GM19023 (cell line): ENCODE data around the gene TPRKB.
"Not testable (repeated sequence)": the region's sequence is repeated elsewhere in the genome, so short reads cannot be mapped to it uniquely, and the experiment has no call there.

Experiments used
- ATAC-seq: cut with Tn5 transposase; IDR thresholded peaks from one replicate; pipeline ENCODE4 v1.9.1; 2021; ENCODE audit warnings: mild to moderate bottlenecking, moderate library complexity; ENCODE audit not compliant: unreplicated experiment

The TPRKB gene

DNA sequence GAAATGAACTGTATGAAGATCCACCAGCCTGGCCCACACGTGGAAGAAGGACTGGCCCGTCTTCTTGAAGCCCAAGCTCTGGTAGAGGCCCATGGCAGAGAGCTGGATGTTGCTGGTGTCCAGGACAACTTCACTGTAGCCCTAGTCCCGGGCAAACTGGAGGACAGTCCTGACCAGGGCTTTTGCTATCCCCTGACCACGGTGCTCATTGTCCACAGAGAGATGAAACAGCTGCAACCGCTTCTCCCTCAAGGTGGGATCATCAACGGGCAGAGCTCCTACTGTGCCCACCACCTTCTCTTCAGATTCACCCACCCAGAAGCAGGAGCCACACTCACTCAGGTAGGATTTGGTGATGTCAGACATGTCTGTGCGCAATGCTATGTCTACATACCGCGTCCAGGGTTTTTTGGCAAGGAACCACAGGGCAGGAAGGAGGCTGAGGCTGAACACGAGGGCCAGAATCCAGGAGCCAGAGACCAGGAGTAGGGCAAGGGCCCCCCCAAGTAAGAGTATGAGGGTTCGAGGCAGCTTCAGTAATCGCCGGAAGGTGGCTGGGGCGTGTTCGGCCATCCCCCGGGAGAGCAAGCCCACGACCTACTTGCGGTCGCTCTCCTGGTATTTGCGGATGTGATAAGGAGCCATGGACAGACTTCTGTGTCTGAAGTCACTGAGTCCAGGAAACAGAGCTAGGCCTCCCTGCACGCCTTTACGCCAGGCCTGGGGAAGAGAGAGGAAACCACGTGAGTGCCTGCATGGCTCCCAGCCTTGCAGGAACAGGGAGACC, 36.3 kb downstream of the TPRKB start:
- ATAC-seq = no peak

DNA sequence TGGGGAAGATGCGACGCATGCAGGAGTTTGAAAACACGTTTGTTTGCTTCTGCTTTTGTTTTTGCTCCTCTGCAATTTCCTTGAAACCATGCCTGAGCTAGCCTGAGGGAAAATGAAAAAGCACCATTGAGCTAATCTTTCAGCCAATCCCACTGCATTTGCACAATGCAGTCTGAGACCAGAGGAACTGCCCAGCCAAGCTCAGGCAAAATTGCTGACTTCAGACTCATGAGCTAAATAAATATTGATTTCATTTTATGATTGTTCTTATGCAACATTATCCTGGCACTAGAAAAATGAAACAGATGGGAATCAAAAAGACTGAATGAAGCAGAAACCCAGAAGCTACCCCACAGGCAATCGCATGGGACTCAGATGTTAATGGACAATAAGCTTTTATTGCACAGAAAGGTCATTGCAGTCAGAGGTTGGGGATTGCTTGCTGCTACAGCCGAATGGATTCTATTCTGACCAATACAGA, 37.0 kb downstream of the TPRKB start:
- ATAC-seq = no peak

DNA sequence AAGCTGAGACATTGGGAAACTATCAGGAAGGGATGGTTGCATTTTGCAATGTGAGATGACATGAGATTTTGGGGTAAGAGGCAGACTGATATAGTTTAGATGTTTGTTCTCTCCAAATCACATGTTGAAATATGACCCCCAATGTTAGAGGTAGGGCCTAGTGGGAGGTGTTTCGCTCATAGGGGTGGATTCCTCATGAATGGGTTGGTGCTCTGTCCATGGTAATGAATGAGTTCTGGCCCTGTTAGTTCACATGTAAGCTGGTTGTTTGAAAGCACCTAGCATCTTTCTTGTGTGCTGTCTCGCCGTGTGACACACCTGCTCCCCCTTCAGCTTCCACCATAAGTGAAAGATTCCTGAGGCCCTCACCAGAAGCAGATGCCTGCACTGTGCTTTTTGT, 37.7 kb downstream of the TPRKB start:
- ATAC-seq = no peak

DNA sequence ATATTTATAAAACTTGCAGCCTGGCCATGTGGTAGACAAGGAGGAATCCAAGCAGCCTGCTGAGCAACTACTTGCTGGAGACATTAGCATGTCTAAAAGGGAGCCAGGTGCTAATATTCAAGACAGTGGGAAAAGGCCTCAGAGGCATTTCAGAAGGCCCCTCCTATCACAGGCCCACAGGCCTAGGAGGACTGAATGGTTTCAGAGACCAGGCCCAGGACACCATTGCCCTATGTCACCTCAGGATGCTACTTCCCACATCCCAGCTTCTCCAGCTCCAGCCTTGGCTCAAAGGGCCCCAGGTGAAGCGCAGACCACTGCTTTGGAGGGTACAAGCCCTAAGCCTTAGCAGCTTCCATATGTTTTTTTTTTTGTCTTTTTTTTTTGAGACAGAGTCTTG, 39.0 kb downstream of the TPRKB start:
- ATAC-seq = no peak

DNA sequence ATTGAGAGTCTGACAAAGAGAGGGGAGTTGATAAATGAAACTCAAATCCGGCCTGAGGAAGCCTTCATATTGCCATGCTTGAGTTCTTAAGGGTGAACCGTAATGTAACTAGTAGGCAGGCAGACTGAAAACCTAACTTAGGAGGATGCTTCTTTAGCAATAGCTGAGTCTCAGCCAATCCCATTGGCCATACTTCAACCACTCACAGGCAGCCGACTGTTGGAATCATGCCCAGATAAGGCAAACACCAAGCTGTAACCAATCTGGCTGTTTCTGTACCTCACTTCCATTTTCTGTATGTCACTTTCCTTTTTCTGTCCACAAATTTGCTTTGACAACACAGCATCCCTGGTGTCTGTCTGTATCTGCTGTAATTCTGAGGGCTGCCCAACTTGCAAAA, 39.5 kb downstream of the TPRKB start:
- ATAC-seq = no peak

DNA sequence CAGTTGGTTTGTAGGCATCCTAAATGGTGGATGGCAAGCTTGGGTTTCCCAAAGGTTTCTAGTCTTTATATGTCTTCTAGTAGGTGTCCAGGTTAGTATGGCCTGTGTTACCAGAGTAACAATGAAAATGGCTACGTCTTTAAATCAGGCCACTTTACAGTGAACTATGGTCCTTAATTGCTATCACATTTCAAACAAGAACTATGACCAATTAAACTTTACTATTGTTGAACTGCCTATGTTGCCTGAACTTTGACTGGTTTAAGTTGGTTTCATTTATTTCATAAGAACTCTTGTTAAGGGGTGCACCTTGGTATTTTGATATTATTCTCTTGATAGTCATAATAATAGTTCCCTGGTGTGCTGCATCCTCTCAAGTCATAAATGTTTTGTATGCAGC, 40.2 kb downstream of the TPRKB start:
- not testable (repeated sequence) for ATAC-seq

DNA sequence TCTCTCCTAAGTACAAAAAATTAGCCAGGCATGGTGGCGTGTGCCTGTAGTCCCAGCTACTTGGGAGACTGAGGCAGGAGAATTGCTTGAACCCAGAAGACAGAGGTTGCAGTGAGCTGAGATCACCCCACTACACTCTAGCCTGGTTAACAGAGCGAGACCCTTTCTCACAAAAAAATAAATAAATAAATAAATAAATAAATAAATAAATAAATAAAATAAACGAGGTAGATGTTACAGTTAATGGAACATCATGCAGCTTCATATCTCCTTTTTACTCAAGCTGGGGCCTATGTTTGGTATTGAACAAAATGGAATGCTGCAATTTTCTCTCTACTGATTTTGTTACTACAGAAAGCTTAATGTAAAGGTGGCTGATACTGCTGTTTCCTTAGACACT, 40.6 kb downstream of the TPRKB start:
- not testable (repeated sequence) for ATAC-seq

DNA sequence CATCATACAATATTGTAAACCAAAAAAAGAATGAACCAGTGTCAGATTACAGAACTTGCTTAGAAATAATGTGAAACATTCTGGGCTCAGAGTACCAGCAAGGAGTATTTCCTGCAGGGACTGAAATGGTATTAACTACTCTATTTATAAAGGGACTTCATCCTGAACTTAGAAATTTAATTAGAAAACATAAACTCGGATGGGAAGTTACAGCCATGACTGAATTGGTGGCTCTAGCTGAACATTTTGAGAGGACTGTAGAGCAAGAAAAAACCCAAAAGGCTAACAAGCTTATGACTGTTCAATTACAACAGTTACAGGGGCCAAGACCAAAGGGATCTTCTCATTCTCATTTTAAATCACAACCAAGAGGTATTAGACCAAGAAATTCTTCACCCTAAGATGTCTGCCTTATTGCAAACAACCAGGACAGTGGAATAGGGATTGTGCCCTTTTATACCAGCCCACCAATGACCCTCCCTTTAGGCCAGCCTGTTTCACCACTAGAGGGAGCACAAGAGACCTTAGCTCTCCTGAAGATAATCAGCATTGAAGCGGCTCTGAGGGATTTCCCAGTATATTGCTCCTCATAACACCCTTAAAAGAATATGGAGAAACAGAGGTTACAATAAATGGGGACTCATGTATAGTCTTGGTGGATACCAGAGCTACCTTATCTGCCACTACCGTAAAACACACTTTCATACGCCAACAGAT, 46.6 kb downstream of the TPRKB start:
- not testable (repeated sequence) for ATAC-seq

DNA sequence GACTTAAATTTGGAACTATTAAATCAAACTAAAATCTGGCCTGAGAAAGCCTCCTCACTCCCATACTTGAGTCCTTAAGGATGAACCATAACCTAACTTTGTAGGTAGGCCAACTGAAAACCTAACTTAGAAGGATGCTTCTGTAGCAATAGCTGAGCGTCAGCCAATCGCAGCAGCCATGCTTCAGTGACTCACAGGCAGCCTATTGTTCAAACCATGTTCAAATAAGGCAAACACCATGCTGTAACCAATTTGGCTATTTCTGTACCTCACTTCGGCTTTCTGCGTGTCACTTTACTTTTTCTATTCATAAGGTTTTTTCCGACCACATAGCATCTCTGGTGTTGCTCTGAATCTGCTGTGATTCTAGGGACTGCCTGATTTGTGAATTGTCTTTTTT, 48.7 kb downstream of the TPRKB start:
- ATAC-seq = not testable (repeated sequence)

DNA sequence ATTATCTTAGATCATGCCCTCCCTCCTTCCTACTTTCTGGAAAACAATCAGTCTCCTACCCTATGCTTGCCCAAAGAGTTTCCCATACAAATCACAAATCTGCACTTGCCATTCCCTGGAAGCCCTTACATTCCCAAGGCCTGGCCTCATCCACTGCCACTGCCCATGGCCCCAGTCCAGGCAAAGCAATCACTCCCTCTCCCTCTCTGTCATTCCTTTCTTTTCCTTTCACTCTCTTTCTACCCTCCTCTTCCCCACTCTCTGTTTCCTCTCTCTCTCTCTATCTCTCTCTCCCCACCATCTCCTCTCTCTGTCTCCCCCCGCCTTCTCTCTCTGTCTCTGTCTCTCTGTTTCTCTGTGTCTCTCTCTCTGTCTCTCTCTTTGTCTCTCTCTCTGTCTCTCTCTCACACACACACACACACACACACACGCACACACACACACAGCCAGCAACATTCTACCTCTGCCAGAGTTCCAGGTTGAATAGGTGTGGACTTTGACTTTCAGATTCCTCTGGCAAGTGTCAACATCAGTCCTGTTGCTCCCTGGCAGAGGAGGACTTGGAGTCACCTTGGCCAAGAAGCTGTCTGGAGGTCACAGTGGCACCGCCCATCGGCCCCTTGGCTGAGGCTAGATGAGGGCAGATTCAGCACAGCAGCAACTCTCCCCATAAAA, 51.2 kb downstream of the TPRKB start:
- no peak for ATAC-seq

DNA sequence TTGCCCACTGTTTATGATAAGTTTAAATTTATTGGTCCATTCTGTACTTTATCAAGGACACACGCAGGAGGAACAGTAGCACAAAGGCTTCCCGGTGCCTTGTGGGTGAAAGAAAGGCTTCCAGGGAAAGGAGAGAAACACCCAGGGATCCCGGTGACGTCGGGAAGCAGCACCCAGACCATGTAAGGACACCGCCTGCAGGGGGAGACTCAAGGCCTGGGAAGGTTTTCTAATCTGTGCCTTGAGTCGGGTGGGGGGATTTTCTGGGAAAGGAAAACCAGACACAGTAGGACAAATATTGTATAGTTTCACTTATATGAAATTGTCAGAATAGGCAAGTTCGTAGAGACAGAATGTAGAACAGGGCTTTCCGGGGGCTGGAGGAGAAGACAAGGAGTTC, 52.2 kb downstream of the TPRKB start:
- not testable (repeated sequence) for ATAC-seq

DNA sequence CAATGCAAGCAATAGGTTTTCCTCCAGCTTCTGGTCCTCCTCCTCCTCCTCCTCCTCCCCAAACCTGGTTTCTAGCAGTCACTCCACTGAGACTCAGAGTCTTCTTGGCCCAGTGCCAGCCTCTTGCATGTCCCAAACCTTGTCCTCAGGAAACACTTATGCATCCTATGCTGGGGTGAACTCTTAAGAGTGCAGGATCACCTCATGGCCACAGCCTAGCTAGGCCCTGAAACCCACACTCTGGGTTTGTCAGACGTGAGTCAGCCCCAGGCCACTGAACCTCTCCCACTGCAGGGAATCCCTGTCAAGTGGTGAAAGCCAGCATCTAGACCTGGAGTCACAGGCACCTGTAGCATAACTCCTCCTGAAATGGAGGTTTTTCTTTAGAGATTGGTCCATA, 52.8 kb downstream of the TPRKB start:
- ATAC-seq = not testable (repeated sequence)

DNA sequence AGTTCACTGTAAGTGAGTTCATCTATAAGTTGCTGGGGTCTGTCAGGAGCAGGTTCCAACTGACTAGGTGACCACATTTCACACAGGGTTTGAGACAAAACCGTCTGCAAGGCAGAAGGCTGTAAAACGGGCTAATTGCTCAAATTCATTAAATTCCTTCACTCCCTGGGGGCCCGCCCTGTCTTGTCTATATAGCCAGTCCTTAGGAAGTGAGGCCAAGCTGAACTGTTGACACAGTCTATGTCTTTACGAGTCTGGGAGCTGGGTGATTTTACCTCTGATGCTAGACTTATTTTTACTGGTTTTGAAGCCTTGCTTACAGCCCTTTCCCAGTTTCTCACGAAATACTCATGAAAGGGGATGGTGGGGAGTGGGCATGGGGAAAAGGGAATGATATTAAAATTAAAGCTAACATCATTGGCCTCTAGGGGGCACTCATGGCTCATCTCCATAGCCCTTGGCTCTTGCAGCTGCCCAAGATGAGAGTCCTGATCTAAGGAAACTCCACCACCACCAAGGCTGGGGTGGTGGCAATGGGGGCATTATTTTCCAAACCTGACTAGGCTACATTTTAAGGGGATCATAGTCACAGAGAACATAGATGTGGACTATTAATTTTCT, 57.1 kb downstream of the TPRKB start:
- not testable (repeated sequence) for ATAC-seq
